ENCODE results near the gene SLC38A8. TPM values are rescaled to one million over a fixed set of nuclear protein-coding genes. Genes with fewer than 3 reads are reported as not detected.

Gene SLC38A8
- total RNA-seq, 1 donor from 2014 or later = not detected

GRCh38 chr16:84052071-84052622 lies 9.6 kb upstream of the SLC38A8 start:
- TF ChIP-seq CTCF (IDR thresholded peaks at IDR 0.05) (no peak), POLR2AphosphoS5 (IDR thresholded peaks at IDR 0.05; ENCODE audit: insufficient read depth in 1 of 2, low read depth in 1 of 2) (no peak), POLR2A (IDR thresholded peaks at IDR 0.05) (no peak)
- intact Hi-C loops (cut with DNase I) = no loop called here
- H3K27ac ChIP-seq = no peak overlapping the region
- no peaks in the 10 kb centered on the region for H3K4me1 ChIP-seq
- peaks cover 0 to 59% of the 10 kb centered on the region in 2 donors for H3K36me3 ChIP-seq
- no peak overlapping the region for H3K4me3 ChIP-seq
- H3K9me3 ChIP-seq = no peaks in the 10 kb centered on the region
- no peak for DNase-seq (ENCODE audit: extremely low spot score in 2 of 2)
- H3K27me3 ChIP-seq = no peaks in the 10 kb centered on the region

- Histone ChIP-seq H3K27me3 (no peaks in the 10 kb centered on the region), H3K4me1 (no peaks in the 10 kb centered on the region), H3K27ac (no peak overlapping the region), H3K36me3 (peaks cover 0 to 41% of the 10 kb centered on the region in 2 donors), H3K9me3 (no peaks in the 10 kb centered on the region), H3K4me3 (no peak overlapping the region)
- no peak for DNase-seq (ENCODE audit: extremely low spot score in 2 of 2)
- intact Hi-C loops (cut with DNase I) = no loop called here
- TF ChIP-seq POLR2A (IDR thresholded peaks at IDR 0.05) (no peak), POLR2AphosphoS5 (IDR thresholded peaks at IDR 0.05; ENCODE audit: insufficient read depth in 1 of 2, low read depth in 1 of 2) (no peak), CTCF (IDR thresholded peaks at IDR 0.05) (no peak)
These were observed 7.7 kb upstream of the SLC38A8 start for GRCh38 chr16:84050316-84050715.

- intact Hi-C loops (cut with DNase I) = no loop called here
- H3K27ac ChIP-seq = no peak overlapping the region
These were observed 6.9 kb upstream of the SLC38A8 start for GRCh38 chr16:84049403-84050060.

GRCh38 chr16:84048871-84049270 lies 6.3 kb upstream of the SLC38A8 start:
- Histone ChIP-seq H3K4me3 (no peak overlapping the region), H3K36me3 (peaks cover 0 to 26% of the 10 kb centered on the region in 2 donors), H3K27me3 (no peaks in the 10 kb centered on the region), H3K27ac (no peak overlapping the region), H3K4me1 (no peaks in the 10 kb centered on the region), H3K9me3 (no peaks in the 10 kb centered on the region)
- intact Hi-C loops (cut with DNase I) = no loop called here
- no peak for DNase-seq (ENCODE audit: extremely low spot score in 2 of 2)
- TF ChIP-seq POLR2AphosphoS5 (IDR thresholded peaks at IDR 0.05; ENCODE audit: insufficient read depth in 1 of 2, low read depth in 1 of 2) = no peak
- no peak for TF ChIP-seq POLR2A (IDR thresholded peaks at IDR 0.05)
- TF ChIP-seq CTCF (IDR thresholded peaks at IDR 0.05) = no peak

More at GRCh38 chr16:84049403-84050060, 6.9 kb upstream of the SLC38A8 start:
- H3K36me3 ChIP-seq = peaks cover 0 to 33% of the 10 kb centered on the region in 2 donors
- no peaks in the 10 kb centered on the region for H3K9me3 ChIP-seq
- TF ChIP-seq POLR2AphosphoS5 (IDR thresholded peaks at IDR 0.05; ENCODE audit: insufficient read depth in 1 of 2, low read depth in 1 of 2) = no peak
- TF ChIP-seq POLR2A (IDR thresholded peaks at IDR 0.05) = no peak
- TF ChIP-seq CTCF (IDR thresholded peaks at IDR 0.05) = no peak
- DNase-seq (ENCODE audit: extremely low spot score in 2 of 2) = no peak
- no peak overlapping the region for H3K4me3 ChIP-seq
- H3K27me3 ChIP-seq = no peaks in the 10 kb centered on the region
- no peaks in the 10 kb centered on the region for H3K4me1 ChIP-seq

GRCh38 chr16:84048270-84048669 lies 5.7 kb upstream of the SLC38A8 start:
- peaks cover 0 to 20% of the 10 kb centered on the region in 2 donors for H3K36me3 ChIP-seq
- intact Hi-C loops (cut with DNase I) = no loop called here
- TF ChIP-seq CTCF (IDR thresholded peaks at IDR 0.05) = no peak
- no peak for TF ChIP-seq POLR2AphosphoS5 (IDR thresholded peaks at IDR 0.05; ENCODE audit: insufficient read depth in 1 of 2, low read depth in 1 of 2)
- no peak for TF ChIP-seq POLR2A (IDR thresholded peaks at IDR 0.05)

More at GRCh38 chr16:84048270-84048669, 5.7 kb upstream of the SLC38A8 start:
- no peak overlapping the region for H3K4me3 ChIP-seq
- no peaks in the 10 kb centered on the region for H3K27me3 ChIP-seq
- no peak overlapping the region for H3K27ac ChIP-seq
- no peaks in the 10 kb centered on the region for H3K4me1 ChIP-seq
- no peak for DNase-seq (ENCODE audit: extremely low spot score in 2 of 2)
- H3K9me3 ChIP-seq = no peaks in the 10 kb centered on the region

All from vagina (tissue), 2 donors.